Type B pancreatic cell (in vitro differentiated cells): ENCODE data around the gene TUBB1. TPM values are rescaled to one million over a fixed set of nuclear protein-coding genes. Genes with fewer than 3 reads are reported as not detected.
"Not testable (repeated sequence)": the region's sequence is repeated elsewhere in the genome, so short reads cannot be mapped to it uniquely, and the experiment has no call there.

Experiments
- DNase-seq: peaks from one replicate; pipeline ENCODE4 v3.0.0; 2021; ENCODE audit warnings: mixed read lengths; ENCODE audit not compliant: unreplicated experiment; ENCODE audit errors: extremely low spot score
- H3K27ac Mint-ChIP-seq: 2 replicates; pipeline ENCODE4 v1.8.0; 2021; ENCODE audit warnings: mild to moderate bottlenecking, mixed read lengths
- H3K27me3 Mint-ChIP-seq: 2 replicates; pipeline ENCODE4 v1.8.0; 2021; ENCODE audit warnings: mixed read lengths
- H3K36me3 Mint-ChIP-seq: 2 replicates; pipeline ENCODE4 v1.8.0; 2021; ENCODE audit warnings: mixed read lengths
- H3K4me1 Mint-ChIP-seq: one replicate; pipeline ENCODE4 v1.8.0; 2021; ENCODE audit warnings: mixed read lengths; ENCODE audit not compliant: unreplicated experiment
- H3K4me3 Mint-ChIP-seq: 2 replicates; pipeline ENCODE4 v1.8.0; 2021; ENCODE audit warnings: mild to moderate bottlenecking, mixed read lengths
- H3K9me3 Mint-ChIP-seq: 2 replicates; pipeline ENCODE4 v1.8.0; 2021; ENCODE audit warnings: mixed read lengths
- total RNA-seq: library from RNA; stranded (reverse); gene quantifications from 2 replicates; pipeline ENCODE4 v1.2.1, GENCODE V29; 2021; ENCODE audit warnings: low replicate concordance
- TF ChIP-seq, protein P1 (sequence below): fragments of 200-600 bp; sonication (generic); conservative IDR thresholded peaks from 2 replicates; pipeline ENCODE4 v1.5.0; 2021; ENCODE audit warnings: antibody characterized with exemption, mild to moderate bottlenecking

The TUBB1 gene
- total RNA-seq, 1 donor from 2014 or later = 0.46 TPM

DNA sequence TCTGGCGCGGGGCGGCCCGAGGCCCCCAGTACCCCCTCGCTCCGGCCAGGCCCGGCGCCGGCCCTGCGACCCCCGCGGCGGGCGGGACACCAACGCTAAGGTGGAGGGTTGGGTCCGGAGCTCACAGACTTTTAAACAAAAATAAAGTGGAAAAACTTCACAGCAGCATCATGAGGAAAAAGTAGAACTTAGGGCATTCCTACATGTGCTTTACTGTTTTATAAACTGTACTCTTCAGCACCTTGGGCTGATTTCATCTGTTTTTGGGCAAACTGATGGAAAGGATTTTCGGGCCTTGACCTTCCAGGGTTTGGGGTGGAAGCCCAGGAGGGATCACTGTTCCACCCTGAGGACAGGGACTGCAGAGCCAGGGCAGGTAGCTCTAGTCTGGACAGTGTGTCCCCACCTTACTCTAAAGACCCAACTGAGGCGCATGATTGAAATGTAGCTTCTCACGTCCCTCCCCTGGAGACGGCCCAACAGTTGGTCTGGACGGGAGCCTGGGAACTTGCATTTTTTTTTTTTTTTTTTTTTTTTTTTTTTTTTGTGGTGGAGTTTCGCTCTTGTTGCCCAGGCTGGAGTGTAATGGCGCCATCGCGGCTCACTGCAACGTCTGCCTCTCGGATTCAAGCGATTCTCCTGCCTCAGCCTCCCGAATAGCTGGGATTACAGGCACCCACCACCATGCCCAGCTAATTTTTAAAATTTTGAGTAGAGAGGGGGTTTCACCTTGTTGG is 37.4 kb upstream of the TUBB1 start:
- Mint-ChIP-seq H3K4me3 (peak overlapping the region; percentile 94), H3K4me1 (peaks cover 32% of the 10 kb centered on the region), H3K27me3 (no peaks in the 10 kb centered on the region), H3K36me3 (peaks cover 26% of the 10 kb centered on the region), H3K9me3 (peaks cover 5% of the 10 kb centered on the region), H3K27ac (peak overlapping the region; percentile 85)
- peak; percentile 42 for DNase-seq
- TF ChIP-seq, protein P1, sequence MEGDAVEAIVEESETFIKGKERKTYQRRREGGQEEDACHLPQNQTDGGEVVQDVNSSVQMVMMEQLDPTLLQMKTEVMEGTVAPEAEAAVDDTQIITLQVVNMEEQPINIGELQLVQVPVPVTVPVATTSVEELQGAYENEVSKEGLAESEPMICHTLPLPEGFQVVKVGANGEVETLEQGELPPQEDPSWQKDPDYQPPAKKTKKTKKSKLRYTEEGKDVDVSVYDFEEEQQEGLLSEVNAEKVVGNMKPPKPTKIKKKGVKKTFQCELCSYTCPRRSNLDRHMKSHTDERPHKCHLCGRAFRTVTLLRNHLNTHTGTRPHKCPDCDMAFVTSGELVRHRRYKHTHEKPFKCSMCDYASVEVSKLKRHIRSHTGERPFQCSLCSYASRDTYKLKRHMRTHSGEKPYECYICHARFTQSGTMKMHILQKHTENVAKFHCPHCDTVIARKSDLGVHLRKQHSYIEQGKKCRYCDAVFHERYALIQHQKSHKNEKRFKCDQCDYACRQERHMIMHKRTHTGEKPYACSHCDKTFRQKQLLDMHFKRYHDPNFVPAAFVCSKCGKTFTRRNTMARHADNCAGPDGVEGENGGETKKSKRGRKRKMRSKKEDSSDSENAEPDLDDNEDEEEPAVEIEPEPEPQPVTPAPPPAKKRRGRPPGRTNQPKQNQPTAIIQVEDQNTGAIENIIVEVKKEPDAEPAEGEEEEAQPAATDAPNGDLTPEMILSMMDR = no peak

- TF ChIP-seq, protein P1 = no peak
- Mint-ChIP-seq H3K9me3 (peaks cover 5% of the 10 kb centered on the region), H3K27ac (peak overlapping the region; percentile 39), H3K4me1 (peaks cover 35% of the 10 kb centered on the region), H3K36me3 (peaks cover 32% of the 10 kb centered on the region), H3K27me3 (no peaks in the 10 kb centered on the region), H3K4me3 (peak overlapping the region; percentile 94)
- DNase-seq = peak; percentile 47
Measured at GRCh38 chr20:58982406-58983114, 36.7 kb upstream of the TUBB1 start.

DNA sequence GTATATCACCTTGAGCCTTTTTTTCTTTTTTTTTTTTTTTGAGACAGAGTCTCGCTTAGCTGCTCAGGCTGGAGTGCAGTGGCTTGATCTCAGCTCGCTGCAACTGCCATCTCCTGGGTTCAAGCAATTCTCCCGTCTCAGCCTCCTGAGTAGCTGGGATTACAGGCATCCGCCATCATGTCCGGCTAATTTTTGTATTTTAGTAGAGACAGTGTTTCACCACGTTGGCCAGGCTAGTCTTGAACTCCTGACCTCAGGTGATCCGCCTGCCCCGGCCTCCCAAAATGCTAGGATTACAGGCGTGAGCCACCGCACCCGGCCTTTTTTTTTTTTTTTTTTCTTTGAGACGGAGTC is 36.1 kb upstream of the TUBB1 start:
- not testable (repeated sequence) for H3K27ac Mint-ChIP-seq, H3K9me3 Mint-ChIP-seq, H3K4me3 Mint-ChIP-seq, H3K27me3 Mint-ChIP-seq
- peaks cover 38% of the 10 kb centered on the region for H3K36me3 Mint-ChIP-seq
- peaks cover 35% of the 10 kb centered on the region for H3K4me1 Mint-ChIP-seq
- peak; percentile 20 for DNase-seq

- TF ChIP-seq, protein P1 = no peak
- Mint-ChIP-seq H3K4me3 (no peak overlapping the region), H3K27ac (no peak overlapping the region), H3K9me3 (no peaks in the 10 kb centered on the region), H3K36me3 (peaks cover 47% of the 10 kb centered on the region), H3K4me1 (peaks cover 35% of the 10 kb centered on the region), H3K27me3 (no peaks in the 10 kb centered on the region)
- peak; percentile 40 for DNase-seq
Measured at GRCh38 chr20:58984691-58985090, 34.5 kb upstream of the TUBB1 start.

GRCh38 chr20:58985656-58986055 is 33.6 kb upstream of the TUBB1 start:
- Mint-ChIP-seq H3K27ac (no peak overlapping the region), H3K9me3 (no peaks in the 10 kb centered on the region), H3K36me3 (peaks cover 50% of the 10 kb centered on the region), H3K4me3 (no peak overlapping the region), H3K4me1 (peaks cover 35% of the 10 kb centered on the region), H3K27me3 (no peaks in the 10 kb centered on the region)
- no peak for DNase-seq
- TF ChIP-seq, protein P1 = no peak

GRCh38 chr20:58986286-58986967 is 32.8 kb upstream of the TUBB1 start:
- no peak overlapping the region for H3K27ac Mint-ChIP-seq
- TF ChIP-seq, protein P1 = no peak
- no peaks in the 10 kb centered on the region for H3K27me3 Mint-ChIP-seq
- no peak overlapping the region for H3K4me3 Mint-ChIP-seq
- H3K9me3 Mint-ChIP-seq = no peaks in the 10 kb centered on the region
- H3K4me1 Mint-ChIP-seq = peaks cover 35% of the 10 kb centered on the region
- peaks cover 55% of the 10 kb centered on the region for H3K36me3 Mint-ChIP-seq
- peak; percentile 42 for DNase-seq
